Measurements from ENCODE around the gene GALNTL6.
A peak's percentile ranks its signal among the peaks of the same experiment; 100 is the strongest.
"Not testable (repeated sequence)": the region's sequence is repeated elsewhere in the genome, so short reads cannot be mapped to it uniquely, and the experiment has no call there.

The GALNTL6 gene

GRCh38 chr4:172393220-172393619, 580.0 kb downstream of the GALNTL6 start:
- DNase-seq (ENCODE audit: low read depth) = no peak
- TF ChIP-seq CTCF (conservative IDR thresholded peaks at IDR 0.05; ENCODE audit: low read depth, low read length) = no peak

GRCh38 chr4:172404676-172405075, 591.5 kb downstream of the GALNTL6 start:
- no peak overlapping the region for H3K4me3 ChIP-seq (ENCODE audit: low read depth, low read length)
- TF ChIP-seq CTCF (conservative IDR thresholded peaks at IDR 0.05; ENCODE audit: low read depth, low read length) = no peak
- no peak for DNase-seq (ENCODE audit: low read depth)

More at GRCh38 chr4:172393220-172393619, 580.0 kb downstream of the GALNTL6 start:
- H3K4me3 ChIP-seq (ENCODE audit: low read depth, low read length) = no peak overlapping the region

GRCh38 chr4:172410363-172410762, 597.2 kb downstream of the GALNTL6 start:
- TF ChIP-seq CTCF (conservative IDR thresholded peaks at IDR 0.05; ENCODE audit: low read depth, low read length) = no peak
- H3K4me3 ChIP-seq (ENCODE audit: low read depth, low read length) = no peak overlapping the region
- no peak for DNase-seq (ENCODE audit: low read depth)

GRCh38 chr4:172411149-172411548, 597.9 kb downstream of the GALNTL6 start:
- H3K4me3 ChIP-seq (ENCODE audit: low read depth, low read length) = no peak overlapping the region
- no peak for DNase-seq (ENCODE audit: low read depth)
- TF ChIP-seq CTCF (conservative IDR thresholded peaks at IDR 0.05; ENCODE audit: low read depth, low read length) = no peak

GRCh38 chr4:172412851-172413580, 599.8 kb downstream of the GALNTL6 start:
- DNase-seq (ENCODE audit: low read depth) = no peak
- no peak overlapping the region for H3K4me3 ChIP-seq (ENCODE audit: low read depth, low read length)
- no peak for TF ChIP-seq CTCF (conservative IDR thresholded peaks at IDR 0.05; ENCODE audit: low read depth, low read length)

- not testable (repeated sequence) for H3K4me3 ChIP-seq (ENCODE audit: low read depth, low read length); DNase-seq (ENCODE audit: low read depth)
Measured at GRCh38 chr4:172428979-172429378, 615.8 kb downstream of the GALNTL6 start.

GRCh38 chr4:172480471-172480870, 667.3 kb downstream of the GALNTL6 start:
- no peak for TF ChIP-seq CTCF (conservative IDR thresholded peaks at IDR 0.05; ENCODE audit: low read depth, low read length)
- peak; percentile 3 for DNase-seq (ENCODE audit: low read depth)
- H3K4me3 ChIP-seq (ENCODE audit: low read depth, low read length) = no peak overlapping the region
